K562 (cell line): ENCODE measurements around the gene PRXL2A. TPM values are rescaled to one million over a fixed set of nuclear protein-coding genes. Genes with fewer than 3 reads are reported as not detected.

Experiments
- THRAP3 ChIP-seq: fragments of 450-650 bp; IDR thresholded peaks from 2 replicates; pipeline ENCODE4 v1.6.1; 2016; ENCODE audit warnings: mild to moderate bottlenecking, inconsistent platforms, borderline replicate concordance
- ZFX ChIP-seq: sonication (generic); formaldehyde crosslinking; IDR thresholded peaks from 2 replicates; pipeline ENCODE4 v1.8.0; 2022; ENCODE audit warnings: mild to moderate bottlenecking, missing genetic modification reagents, moderate library complexity
- polyA plus RNA-seq, 8 experiments: library from polyadenylated mRNA; depleted of rRNA in 4 of 8; stranded (reverse) in 5 of 8; unstranded in 3 of 8; fragments of >200 nt; fragmentation: Nextera tagmentation in 2 of 8; fragmentation: Illumina TruSeq in 1 of 8; extraction: Ambion mirVana in 2 of 8; extraction: Trizol in 1 of 8; gene quantifications; 2 replicates each; pipeline versions ENCODE4 v1.2.1 to v1.2.3, GENCODE V29; 2011 to 2014; ENCODE audit warnings: inconsistent platforms in 1 of 8, missing spikeins in 1 of 8
- total RNA-seq, 7 experiments: library from RNA; depleted of rRNA in 6 of 7; stranded (reverse); fragments of >200 nt in 6 of 7; fragmentation: Illumina TruSeq in 2 of 7; extraction: Trizol in 2 of 7; gene quantifications; 2 replicates each; pipeline versions ENCODE4 v1.2.1 to v1.2.3, GENCODE V29; 2011 to 2021; ENCODE audit warnings: low replicate concordance in 1 of 7
- TF ChIP-seq, protein P1 (sequence below): fragments of 450-650 bp; IDR thresholded peaks from 2 replicates; pipeline ENCODE4 v1.6.1; 2014; ENCODE audit warnings: low read depth, mild to moderate bottlenecking, moderate library complexity, borderline replicate concordance
- TF ChIP-seq, protein P2 (sequence below): IDR thresholded peaks from 2 replicates; pipeline ENCODE4 v1.6.1; 2012; ENCODE audit warnings: low read depth, low read length, improper control_type of control experiment, borderline replicate concordance

PRXL2A gene
- total and polyA plus RNA-seq, 9 of the 15 experiments (the other 6 are each of a cell fraction or from before 2014, with no cell fraction given), result 0.14 to 1.2 (median 0.75) TPM

DNA sequence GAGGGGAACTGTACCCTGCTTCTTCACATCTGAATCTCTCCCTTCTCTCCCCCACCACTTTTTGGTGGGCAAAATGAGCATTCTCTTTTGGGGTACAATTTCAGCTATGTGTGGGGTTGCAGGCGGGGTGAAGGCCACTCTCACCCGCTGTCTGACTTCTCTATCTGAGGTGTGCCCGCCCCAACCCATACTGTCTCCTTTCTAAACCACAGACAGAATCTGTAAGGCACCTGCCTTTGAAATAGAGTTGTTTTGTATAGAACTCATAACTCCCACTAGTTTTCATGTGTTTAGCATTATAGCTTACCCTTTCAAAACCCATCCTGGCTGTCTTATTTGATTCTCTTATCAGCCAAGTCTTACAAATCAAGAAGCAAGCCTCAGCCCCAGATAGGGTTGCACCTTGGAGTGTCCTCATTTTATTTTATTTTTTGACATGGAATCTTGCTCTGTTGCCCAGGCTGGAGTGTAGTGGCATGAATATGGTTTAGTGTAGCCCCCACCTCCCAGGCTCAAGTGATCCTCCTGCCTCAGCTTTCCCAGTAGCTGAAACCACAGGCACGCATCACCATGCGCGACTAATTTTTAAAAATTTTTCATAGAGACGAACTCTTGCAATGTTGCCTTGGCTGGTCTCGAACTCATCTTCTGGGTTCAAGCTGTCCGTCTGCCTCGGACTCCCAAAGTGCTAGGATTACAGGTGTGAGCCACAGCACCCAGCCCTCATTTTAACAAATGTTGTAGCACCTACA is 57.7 kb downstream of the PRXL2A start (continued):
- TF ChIP-seq ZFX (CRISPR knock-in tag) (0 out of 2 replicates have a peak, but pooled peaks have one; percentile 10), THRAP3 (no peak)
- TF ChIP-seq, protein P1, sequence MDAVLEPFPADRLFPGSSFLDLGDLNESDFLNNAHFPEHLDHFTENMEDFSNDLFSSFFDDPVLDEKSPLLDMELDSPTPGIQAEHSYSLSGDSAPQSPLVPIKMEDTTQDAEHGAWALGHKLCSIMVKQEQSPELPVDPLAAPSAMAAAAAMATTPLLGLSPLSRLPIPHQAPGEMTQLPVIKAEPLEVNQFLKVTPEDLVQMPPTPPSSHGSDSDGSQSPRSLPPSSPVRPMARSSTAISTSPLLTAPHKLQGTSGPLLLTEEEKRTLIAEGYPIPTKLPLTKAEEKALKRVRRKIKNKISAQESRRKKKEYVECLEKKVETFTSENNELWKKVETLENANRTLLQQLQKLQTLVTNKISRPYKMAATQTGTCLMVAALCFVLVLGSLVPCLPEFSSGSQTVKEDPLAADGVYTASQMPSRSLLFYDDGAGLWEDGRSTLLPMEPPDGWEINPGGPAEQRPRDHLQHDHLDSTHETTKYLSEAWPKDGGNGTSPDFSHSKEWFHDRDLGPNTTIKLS, result no peak
- TF ChIP-seq, protein P2, sequence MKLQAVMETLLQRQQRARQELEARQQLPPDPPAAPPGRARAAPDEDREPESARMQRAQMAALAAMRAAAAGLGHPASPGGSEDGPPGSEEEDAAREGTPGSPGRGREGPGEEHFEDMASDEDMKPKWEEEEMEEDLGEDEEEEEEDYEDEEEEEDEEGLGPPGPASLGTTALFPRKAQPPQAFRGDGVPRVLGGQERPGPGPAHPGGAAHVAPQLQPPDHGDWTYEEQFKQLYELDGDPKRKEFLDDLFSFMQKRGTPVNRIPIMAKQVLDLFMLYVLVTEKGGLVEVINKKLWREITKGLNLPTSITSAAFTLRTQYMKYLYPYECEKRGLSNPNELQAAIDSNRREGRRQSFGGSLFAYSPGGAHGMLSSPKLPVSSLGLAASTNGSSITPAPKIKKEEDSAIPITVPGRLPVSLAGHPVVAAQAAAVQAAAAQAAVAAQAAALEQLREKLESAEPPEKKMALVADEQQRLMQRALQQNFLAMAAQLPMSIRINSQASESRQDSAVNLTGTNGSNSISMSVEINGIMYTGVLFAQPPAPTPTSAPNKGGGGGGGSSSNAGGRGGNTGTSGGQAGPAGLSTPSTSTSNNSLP, result 0 out of 2 replicates have a peak, but pooled peaks have one; percentile 7
